ENCODE measurements around the gene SH3BGR.

The SH3BGR gene

DNA sequence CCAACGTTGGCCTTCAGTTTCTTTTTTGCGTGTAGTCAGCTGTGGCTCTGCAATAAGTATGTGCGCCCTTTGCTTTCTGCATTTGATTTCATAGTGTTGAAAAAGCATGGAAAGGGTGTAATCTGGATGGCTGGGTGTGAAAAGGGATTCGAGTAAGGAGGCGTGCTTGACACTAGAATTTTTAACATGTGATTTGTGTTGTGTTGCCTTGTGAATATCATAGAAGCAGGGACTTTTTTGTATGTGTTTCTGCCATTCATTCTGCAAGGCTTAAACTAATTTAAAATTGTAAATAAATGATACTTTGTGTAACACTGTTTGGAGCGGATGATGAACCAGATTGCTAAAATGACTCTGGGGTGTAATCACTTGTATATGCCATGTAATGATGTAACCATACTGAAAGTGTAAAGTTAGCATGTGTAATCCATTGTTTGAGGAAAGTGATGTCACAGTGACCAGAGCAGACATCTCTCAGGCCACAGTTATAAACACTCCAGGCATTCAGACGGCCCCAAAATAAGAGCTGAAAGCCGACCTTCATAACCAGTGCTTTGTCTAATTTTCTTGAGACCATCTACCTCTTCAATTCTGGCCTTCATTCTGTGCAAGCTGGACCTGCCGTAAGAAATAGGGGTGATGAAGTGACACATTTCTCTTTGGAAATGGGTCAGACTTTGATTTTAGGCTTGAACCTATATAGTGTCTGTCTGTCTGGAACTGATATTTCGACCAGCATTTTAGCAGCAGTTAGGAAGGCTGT lies 618 bp downstream of the SH3BGR start:
- TF ChIP-seq, protein P1, sequence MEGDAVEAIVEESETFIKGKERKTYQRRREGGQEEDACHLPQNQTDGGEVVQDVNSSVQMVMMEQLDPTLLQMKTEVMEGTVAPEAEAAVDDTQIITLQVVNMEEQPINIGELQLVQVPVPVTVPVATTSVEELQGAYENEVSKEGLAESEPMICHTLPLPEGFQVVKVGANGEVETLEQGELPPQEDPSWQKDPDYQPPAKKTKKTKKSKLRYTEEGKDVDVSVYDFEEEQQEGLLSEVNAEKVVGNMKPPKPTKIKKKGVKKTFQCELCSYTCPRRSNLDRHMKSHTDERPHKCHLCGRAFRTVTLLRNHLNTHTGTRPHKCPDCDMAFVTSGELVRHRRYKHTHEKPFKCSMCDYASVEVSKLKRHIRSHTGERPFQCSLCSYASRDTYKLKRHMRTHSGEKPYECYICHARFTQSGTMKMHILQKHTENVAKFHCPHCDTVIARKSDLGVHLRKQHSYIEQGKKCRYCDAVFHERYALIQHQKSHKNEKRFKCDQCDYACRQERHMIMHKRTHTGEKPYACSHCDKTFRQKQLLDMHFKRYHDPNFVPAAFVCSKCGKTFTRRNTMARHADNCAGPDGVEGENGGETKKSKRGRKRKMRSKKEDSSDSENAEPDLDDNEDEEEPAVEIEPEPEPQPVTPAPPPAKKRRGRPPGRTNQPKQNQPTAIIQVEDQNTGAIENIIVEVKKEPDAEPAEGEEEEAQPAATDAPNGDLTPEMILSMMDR (IDR thresholded peaks at IDR 0.05), result no peak

DNA sequence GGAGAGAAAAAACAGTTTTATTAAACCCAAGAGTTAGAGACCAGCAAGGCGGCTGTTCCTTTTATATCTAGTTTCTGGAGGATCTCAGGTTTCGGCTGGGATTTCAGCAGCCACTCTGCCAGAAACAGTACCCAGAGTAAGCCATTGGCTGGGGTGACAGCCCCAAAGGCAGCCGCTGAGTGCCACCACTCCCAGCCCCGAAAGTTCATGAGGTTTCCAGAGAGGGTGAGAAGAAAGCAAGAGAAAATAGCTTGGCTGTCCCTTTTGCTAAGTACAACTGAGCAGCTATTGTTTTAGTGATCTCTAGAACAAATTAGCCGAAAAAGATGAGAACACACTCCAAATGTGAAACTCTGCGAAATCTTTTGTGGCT lies 1.2 kb downstream of the SH3BGR start:
- TF ChIP-seq, protein P1 (IDR thresholded peaks at IDR 0.05), result no peak

DNA sequence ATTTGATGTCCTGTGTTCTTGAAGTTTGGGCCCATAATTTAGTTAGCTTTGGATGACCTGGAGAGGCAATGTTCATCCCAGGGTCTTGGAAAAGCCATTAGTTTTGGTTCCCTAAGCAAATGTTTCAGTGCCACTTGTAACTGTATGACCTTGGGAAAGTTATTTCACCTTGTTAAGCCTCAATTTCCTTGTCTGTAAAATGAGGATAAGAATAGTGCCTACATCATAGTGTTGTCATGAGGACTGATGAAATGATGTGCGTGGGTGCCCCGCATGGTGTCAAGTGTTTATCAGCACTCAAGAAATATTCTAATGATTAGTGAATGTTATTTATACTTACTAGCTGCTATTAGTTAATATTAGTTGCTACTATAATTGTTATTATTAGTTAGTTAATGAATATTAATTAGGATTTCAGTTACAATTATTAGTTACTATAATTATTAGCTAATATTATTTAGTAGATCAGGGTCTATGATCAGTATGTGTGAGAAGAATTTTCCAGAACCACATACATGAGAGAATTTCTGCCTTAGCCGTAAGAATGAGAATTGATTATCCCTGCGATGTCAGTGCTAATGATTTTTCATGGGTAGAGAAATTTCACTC lies 1.9 kb downstream of the SH3BGR start:
- TF ChIP-seq, protein P1 (IDR thresholded peaks at IDR 0.05), result no peak

GRCh38 chr21:39454949-39455668 lies 3.3 kb downstream of the SH3BGR start:
- TF ChIP-seq, protein P1 (IDR thresholded peaks at IDR 0.05), result no peak

GRCh38 chr21:39456665-39457064 lies 4.9 kb downstream of the SH3BGR start:
- TF ChIP-seq, protein P1 (IDR thresholded peaks at IDR 0.05), result no peak

- TF ChIP-seq, protein P1 (IDR thresholded peaks at IDR 0.05), result no peak
Observed at GRCh38 chr21:39461419-39461818, 9.6 kb downstream of the SH3BGR start.

DNA sequence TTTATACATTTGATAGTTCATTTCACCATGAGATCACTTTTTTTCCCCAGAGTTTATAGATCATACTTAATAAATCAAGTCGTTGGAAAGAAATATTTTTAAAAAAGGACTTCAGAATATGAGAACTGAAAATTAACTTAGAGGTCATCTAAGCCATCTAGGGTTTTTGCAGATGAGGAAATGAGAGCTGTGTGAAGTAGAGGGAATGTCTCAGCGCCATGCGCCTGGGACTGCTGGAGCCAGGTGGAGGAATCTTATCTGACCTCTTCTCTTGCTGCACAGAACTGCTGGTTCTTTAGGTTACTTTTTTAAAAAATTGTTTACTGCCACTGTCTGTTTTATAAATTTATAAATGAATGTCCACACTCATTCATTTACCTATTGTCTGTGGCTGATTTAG lies 11.5 kb downstream of the SH3BGR start:
- TF ChIP-seq, protein P1 (IDR thresholded peaks at IDR 0.05), result no peak
